K562 (cell line): ENCODE measurements around the gene RAB26.

Experiments used
- DLX4 ChIP-seq: fragments of 250-450 bp; sonication (Bioruptor Pico); IDR thresholded peaks from 2 replicates; pipeline ENCODE4 v1.6.1; 2021; ENCODE audit warnings: mild to moderate bottlenecking
- POLR2AphosphoS5 ChIP-seq: IDR thresholded peaks from 2 replicates; pipeline ENCODE4 v1.6.1; 2011; ENCODE audit warnings: mild to moderate bottlenecking, low read depth, low read length, moderate library complexity; ENCODE audit not compliant: control insufficient read depth, insufficient read depth
- RAD21 ChIP-seq, 2 experiments: fragments of 250-450 bp in 1 of 2; fragments of 450-650 bp in 1 of 2; sonication (Bioruptor Pico) in 1 of 2; formaldehyde crosslinking in 1 of 2; IDR thresholded peaks in 1 of 2; conservative IDR thresholded peaks in 1 of 2; 2 replicates each; pipeline versions ENCODE4 v1.4.0 to v1.8.0; 2020 to 2022; ENCODE audit warnings: mild to moderate bottlenecking in 2 of 2, moderate library complexity in 1 of 2
- TSC22D4 ChIP-seq: fragments of 450-650 bp; IDR thresholded peaks from 2 replicates; pipeline ENCODE4 v1.6.1; 2016; ENCODE audit warnings: missing genetic modification characterization, missing biosample characterization, control low read depth

- TF ChIP-seq TSC22D4 (tag) = no peak
- TF ChIP-seq DLX4 (CRISPR knock-in tag) = no peak
- TF ChIP-seq POLR2AphosphoS5 = no peak
- TF ChIP-seq RAD21 (CRISPR knock-in tag; conservative IDR thresholded peaks at IDR 0.05 in 1 of 2, IDR thresholded peaks at IDR 0.05 in 1 of 2) = no peak
Observed at GRCh38 chr16:2157480-2158261, 9.2 kb downstream of the RAB26 start.
